M059J (cell line): ENCODE measurements around the gene ANKRD53. TPM values are rescaled to one million over a fixed set of nuclear protein-coding genes. Genes with fewer than 3 reads are reported as not detected.
A peak's percentile ranks its signal among the peaks of the same experiment; 100 is the strongest.

Experiments
- DNase-seq: peaks from one replicate; pipeline ENCODE4 v3.0.0-alpha.2; 2012; ENCODE audit warnings: low read depth
- total RNA-seq: library from RNA; depleted of rRNA; stranded (reverse); fragments of >200 nt; shearing (Covaris generic); gene quantifications from 2 replicates; pipeline ENCODE4 v1.2.3, GENCODE V29; 2014; rRNA removed

Gene ANKRD53
- total RNA-seq: 0.12 and 0.17 TPM in 2 replicates

- no peak for DNase-seq
Observed at GRCh38 chr2:70978341-70979179, at the start of gene ANKRD53. Gene ANKRD53, plus strand, starts transcription at chr2:70978630. Its CDS starts 16 bp downstream, at chr2:70978646.

- peak; percentile 33 for DNase-seq
Observed at GRCh38 chr2:70930371-70931329, 47.8 kb upstream of the ANKRD53 start.

GRCh38 chr2:70931376-70932000 lies 46.9 kb upstream of the ANKRD53 start:
- DNase-seq: no peak

GRCh38 chr2:70932631-70933230 lies 45.7 kb upstream of the ANKRD53 start:
- DNase-seq: no peak

- no peak for DNase-seq
Observed at GRCh38 chr2:70934981-70935380, 43.4 kb upstream of the ANKRD53 start.

GRCh38 chr2:70935468-70936164 lies 42.8 kb upstream of the ANKRD53 start, which contains the start of gene ATP6V1B1:
Gene ATP6V1B1, plus strand, starts transcription at chr2:70935900. Its CDS starts 55 bp downstream, at chr2:70935955.
- DNase-seq: no peak

- no peak for DNase-seq
Observed at GRCh38 chr2:70936165-70936978, 42.1 kb upstream of the ANKRD53 start.

GRCh38 chr2:70936979-70937811 lies 41.2 kb upstream of the ANKRD53 start:
- DNase-seq: peak; percentile 22

GRCh38 chr2:70937866-70938585 lies 40.4 kb upstream of the ANKRD53 start:
- no peak for DNase-seq

GRCh38 chr2:70938586-70938950 lies 39.9 kb upstream of the ANKRD53 start:
- no peak for DNase-seq

- DNase-seq: no peak
Observed at GRCh38 chr2:70939001-70939838, 39.2 kb upstream of the ANKRD53 start.

- DNase-seq: no peak
Observed at GRCh38 chr2:70939839-70940580, 38.4 kb upstream of the ANKRD53 start.

- DNase-seq: no peak
Observed at GRCh38 chr2:70941186-70941585, 37.2 kb upstream of the ANKRD53 start.

GRCh38 chr2:70941701-70942100 lies 36.7 kb upstream of the ANKRD53 start:
- DNase-seq: no peak

GRCh38 chr2:70942396-70943204 lies 35.8 kb upstream of the ANKRD53 start:
- no peak for DNase-seq
